SK-N-MC (cell line): ENCODE measurements around the gene SLC39A11.

Experiments
- EZH2 ChIP-seq: fragments of 200-600 bp; sonication (generic); IDR thresholded peaks from one replicate; pipeline ENCODE4 v1.6.1; 2017; ENCODE audit warnings: antibody characterized with exemption
- FOXP2 ChIP-seq: optimal IDR thresholded peaks from 2 replicates; pipeline ENCODE3; 2011; ENCODE audit warnings: mild to moderate bottlenecking, moderate library complexity; ENCODE audit not compliant: insufficient read depth; ENCODE audit errors: extremely low read length, control extremely low read depth
- POLR2AphosphoS5 ChIP-seq: IDR thresholded peaks from 2 replicates; pipeline ENCODE4 v1.6.1; 2012; ENCODE audit warnings: mild to moderate bottlenecking, low read depth, low read length, borderline replicate concordance

DNA sequence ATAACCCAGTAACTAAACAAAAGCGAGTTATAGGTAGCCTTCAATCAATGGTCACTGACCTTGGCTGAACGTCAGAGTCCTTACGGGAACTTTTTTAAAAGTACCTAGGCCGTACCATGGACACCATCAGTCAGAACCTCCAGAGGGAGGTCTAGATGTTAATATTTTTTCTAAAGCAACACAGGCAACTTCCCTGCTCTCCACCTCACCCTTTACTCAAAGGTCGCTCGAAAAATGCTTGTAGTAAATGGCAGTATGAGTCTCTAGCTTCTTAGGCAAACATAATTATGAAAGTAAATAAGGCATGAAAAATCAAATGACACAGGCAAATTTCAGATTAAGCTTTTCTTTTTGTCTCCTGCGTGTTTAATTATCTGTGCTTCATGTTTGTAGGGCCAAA lies 82.1 kb downstream of the SLC39A11 start:
- no peak for TF ChIP-seq EZH2
- no peak for TF ChIP-seq POLR2AphosphoS5
- no peak for TF ChIP-seq FOXP2
